Peyer's patch (tissue), 4 donors: ENCODE data around the gene MDN1. TPM values are rescaled to one million over a fixed set of nuclear protein-coding genes. Genes with fewer than 3 reads are reported as not detected.
A peak's percentile ranks its signal among the peaks of the same experiment; 100 is the strongest.
"Not testable (repeated sequence)": the region's sequence is repeated elsewhere in the genome, so short reads cannot be mapped to it uniquely, and the experiment has no call there.

Experiments used
- DNase-seq, 3 donors: peaks; one replicate each; pipeline ENCODE4 v3.0.0-alpha.2; 2017 to 2019
- H3K27ac ChIP-seq, 4 donors: fragments of 200-600 bp; sonication (generic); one replicate each; pipeline ENCODE4 v1.5.1; 2016 to 2019
- H3K27me3 ChIP-seq, 2 donors: fragments of 200-600 bp; sonication (generic); one replicate each; pipeline ENCODE4 v1.5.1; 2019
- H3K36me3 ChIP-seq, 3 donors: fragments of 200-600 bp; sonication (generic); one replicate each; pipeline ENCODE4 v1.5.1; 2016 to 2019
- H3K4me1 ChIP-seq, 4 donors: fragments of 200-600 bp; sonication (generic); one replicate each; pipeline ENCODE4 v1.5.1; 2016 to 2019
- H3K4me3 ChIP-seq, 4 donors: fragments of 200-600 bp; sonication (generic); 1 replicate in 3 of 4; 2 replicates in 1 of 4; pipeline ENCODE4 v1.5.1; 2016 to 2019; ENCODE audit warnings: mild to moderate bottlenecking in 1 of 4
- H3K9me3 ChIP-seq, 4 donors: fragments of 200-600 bp; sonication (generic); one replicate each; pipeline ENCODE4 v1.5.1; 2016 to 2019; ENCODE audit warnings: mild to moderate bottlenecking in 1 of 4
- CTCF ChIP-seq, 6 experiments: fragments of 450-650 bp in 4 of 6; fragments of 200-600 bp in 2 of 6; sonication (generic) in 1 of 6; IDR thresholded peaks; one replicate each; pipeline ENCODE4 v1.5.1; 2017 to 2019; ENCODE audit warnings: antibody characterized with exemption in 6 of 6, mild to moderate bottlenecking in 3 of 6, moderate library complexity in 1 of 6
- POLR2A ChIP-seq, 2 donors: fragments of 450-650 bp; IDR thresholded peaks; one replicate each; pipeline ENCODE4 v1.5.1; 2017; ENCODE audit warnings: antibody characterized with exemption in 2 of 2, mild to moderate bottlenecking in 2 of 2, moderate library complexity in 2 of 2
- total RNA-seq, 4 donors: library from RNA; depleted of rRNA; stranded (reverse); fragments of >200 nt; gene quantifications; one replicate each; pipeline ENCODE4 v1.1.0, GENCODE V29; 2016

The MDN1 gene
- total RNA-seq, 4 donors from 2014 or later, result 19.6 to 62.7 (median 35.5) TPM

- no peaks in the 10 kb centered on the region for H3K9me3 ChIP-seq
- peak within 1 kb of the TSS; percentile 56 to 87 (median 68) for H3K4me3 ChIP-seq
- no peaks in the 10 kb centered on the region for H3K27me3 ChIP-seq
- DNase-seq, result peak; percentile 88 to 96 (median 96)
- TF ChIP-seq CTCF (IDR thresholded peaks at IDR 0.05) (peak in 3 of 6 experiments; percentile 20 to 35 (median 29)), POLR2A (IDR thresholded peaks at IDR 0.05) (peak; percentile 87 to 90)
- H3K27ac ChIP-seq, result peak within 1 kb of the TSS; percentile 83 to 94 (median 90)
- H3K36me3 ChIP-seq, result peaks cover 0 to 13% (median 0%) of the 10 kb centered on the region in 3 donors
- H3K4me1 ChIP-seq, result peaks cover 0 to 6% (median 3%) of the 10 kb centered on the region in 4 donors
Observed at GRCh38 chr6:89638320-89639195, 181.0 kb downstream of the MDN1 start, which contains the start of gene LYRM2. Gene LYRM2, minus strand, starts transcription at chr6:89638747. Its CDS starts 31 bp downstream, at chr6:89638716.

GRCh38 chr6:89637960-89638319 lies 181.7 kb downstream of the MDN1 start:
- no peaks in the 10 kb centered on the region for H3K27me3 ChIP-seq
- H3K27ac ChIP-seq, result peak overlapping the region; percentile 83 to 94 (median 90)
- H3K9me3 ChIP-seq, result no peaks in the 10 kb centered on the region
- no peak for DNase-seq
- H3K4me3 ChIP-seq, result peak overlapping the region; percentile 56 to 87 (median 68)
- TF ChIP-seq POLR2A (IDR thresholded peaks at IDR 0.05), result no peak
- TF ChIP-seq CTCF (IDR thresholded peaks at IDR 0.05), result no peak
- H3K4me1 ChIP-seq, result peaks cover 0 to 6% (median 3%) of the 10 kb centered on the region in 4 donors
- peaks cover 0 to 9% (median 0%) of the 10 kb centered on the region in 3 donors for H3K36me3 ChIP-seq

GRCh38 chr6:89636412-89636811 lies 183.2 kb downstream of the MDN1 start:
- H3K4me1 ChIP-seq, H3K4me3 ChIP-seq, H3K36me3 ChIP-seq, H3K27me3 ChIP-seq, DNase-seq, H3K9me3 ChIP-seq, H3K27ac ChIP-seq: not testable (repeated sequence)

- peaks cover 0 to 3% (median 0%) of the 10 kb centered on the region in 3 donors for H3K36me3 ChIP-seq
- no peak overlapping the region for H3K4me3 ChIP-seq
- no peaks in the 10 kb centered on the region for H3K9me3 ChIP-seq
- no peak for DNase-seq
- no peaks in the 10 kb centered on the region for H3K27me3 ChIP-seq
- H3K27ac ChIP-seq, result no peak overlapping the region
- TF ChIP-seq CTCF (IDR thresholded peaks at IDR 0.05), result no peak
- TF ChIP-seq POLR2A (IDR thresholded peaks at IDR 0.05), result no peak
- no peaks in the 10 kb centered on the region for H3K4me1 ChIP-seq
Observed at GRCh38 chr6:89630488-89630887, 189.1 kb downstream of the MDN1 start.

- H3K9me3 ChIP-seq, result no peaks in the 10 kb centered on the region
- no peak overlapping the region for H3K4me3 ChIP-seq
- H3K27me3 ChIP-seq, result no peaks in the 10 kb centered on the region
- H3K27ac ChIP-seq, result no peak overlapping the region
- DNase-seq, result no peak
- H3K4me1 ChIP-seq, result no peaks in the 10 kb centered on the region
- H3K36me3 ChIP-seq, result no peaks in the 10 kb centered on the region
- TF ChIP-seq CTCF (IDR thresholded peaks at IDR 0.05) (no peak), POLR2A (IDR thresholded peaks at IDR 0.05) (no peak)
Observed at GRCh38 chr6:89623749-89624148, 195.8 kb downstream of the MDN1 start.

- Histone ChIP-seq H3K4me1 (no peaks in the 10 kb centered on the region), H3K36me3 (no peaks in the 10 kb centered on the region), H3K27me3 (no peaks in the 10 kb centered on the region), H3K9me3 (no peaks in the 10 kb centered on the region), H3K27ac (no peak overlapping the region), H3K4me3 (no peak overlapping the region)
- TF ChIP-seq CTCF (IDR thresholded peaks at IDR 0.05), result no peak
- TF ChIP-seq POLR2A (IDR thresholded peaks at IDR 0.05), result no peak
- DNase-seq, result no peak
Observed at GRCh38 chr6:89619567-89619966, 200.0 kb downstream of the MDN1 start.
